GM21390 (cell line): ENCODE results near the gene UQCRC2.
"Not testable (repeated sequence)": the region's sequence is repeated elsewhere in the genome, so short reads cannot be mapped to it uniquely, and the experiment has no call there.

Experiments
- ATAC-seq: cut with Tn5 transposase; IDR thresholded peaks from one replicate; pipeline ENCODE4 v1.9.1; 2021; ENCODE audit not compliant: unreplicated experiment

UQCRC2 gene

DNA sequence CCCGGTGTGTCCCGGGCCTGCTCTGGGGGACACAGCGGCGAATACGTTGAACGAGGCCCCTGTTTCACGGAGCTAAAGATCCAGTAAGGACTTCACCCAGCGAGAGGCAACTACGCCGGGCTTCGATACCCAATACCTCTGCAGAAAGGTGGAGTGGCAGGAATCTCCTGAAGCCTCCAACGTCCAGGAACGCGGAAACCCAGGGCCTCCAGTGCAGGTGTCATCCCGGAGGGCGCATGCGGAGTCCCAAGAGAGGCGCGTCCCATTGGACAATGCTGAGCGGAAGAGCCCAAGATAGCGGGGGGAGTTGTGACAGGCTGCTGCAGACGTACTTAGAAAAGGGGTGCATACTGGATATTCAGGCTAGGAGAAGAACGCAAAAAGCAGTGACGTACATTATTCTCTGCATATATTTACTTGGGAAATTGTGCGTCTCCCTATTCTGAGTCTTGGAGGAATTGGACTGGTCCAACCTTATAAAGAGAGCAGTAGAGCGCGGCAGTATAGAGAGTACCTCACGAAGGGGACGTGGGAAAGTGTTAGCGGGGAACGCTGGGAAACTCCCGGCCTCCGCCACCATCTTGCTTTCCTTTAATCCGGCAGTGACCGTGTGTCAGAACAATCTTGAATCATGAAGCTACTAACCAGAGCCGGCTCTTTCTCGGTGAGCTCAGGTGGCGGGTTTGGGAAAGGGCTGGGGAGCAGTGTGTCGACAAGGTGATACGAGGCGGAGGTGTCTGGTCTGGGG, at the start of gene UQCRC2:
UQCRC2 (plus strand) TSS at position 569 of the 748 bp plus-strand sequence; CDS start at position 632, 63 bp downstream.
- peak; percentile 90 for ATAC-seq

DNA sequence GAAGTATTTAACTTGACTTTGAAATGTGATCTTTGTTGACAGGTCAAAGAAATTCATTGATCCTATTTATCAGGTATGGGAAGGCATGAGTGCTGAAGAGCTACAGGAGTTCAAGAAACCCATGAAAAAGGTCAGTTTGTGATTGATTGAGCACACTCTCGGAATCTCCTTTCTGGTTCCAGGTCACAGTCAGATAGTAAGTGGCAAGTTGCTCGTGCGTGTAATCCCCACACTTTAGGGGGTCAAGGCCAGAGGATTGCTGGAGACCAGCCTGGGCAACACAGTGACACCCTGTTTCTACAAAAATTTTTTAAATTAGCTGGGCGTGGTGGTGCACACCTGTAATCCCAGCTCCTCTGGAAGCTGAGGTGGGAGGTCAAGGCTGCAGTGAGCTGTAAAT, 20.5 kb upstream of the UQCRC2 start:
- not testable (repeated sequence) for ATAC-seq

DNA sequence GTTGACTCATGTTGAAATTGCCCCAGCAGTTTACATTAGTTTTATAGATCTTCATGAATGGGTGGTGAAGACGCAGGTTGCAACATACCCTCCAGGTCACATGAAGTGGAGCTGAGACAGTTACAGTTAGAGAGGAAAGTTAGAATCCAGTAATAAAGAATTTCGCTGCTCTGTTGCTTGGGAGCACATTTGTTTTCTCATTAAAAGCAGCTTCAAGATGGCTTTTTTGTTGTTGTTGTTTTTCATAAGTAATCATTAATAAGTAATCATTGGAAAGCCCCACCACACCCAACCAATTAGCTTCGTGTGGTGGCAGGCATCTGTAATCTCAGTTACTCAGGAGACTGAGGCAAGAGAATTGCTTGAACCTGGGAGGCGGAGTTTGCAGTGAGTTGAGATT, 19.8 kb upstream of the UQCRC2 start:
- not testable (repeated sequence) for ATAC-seq

DNA sequence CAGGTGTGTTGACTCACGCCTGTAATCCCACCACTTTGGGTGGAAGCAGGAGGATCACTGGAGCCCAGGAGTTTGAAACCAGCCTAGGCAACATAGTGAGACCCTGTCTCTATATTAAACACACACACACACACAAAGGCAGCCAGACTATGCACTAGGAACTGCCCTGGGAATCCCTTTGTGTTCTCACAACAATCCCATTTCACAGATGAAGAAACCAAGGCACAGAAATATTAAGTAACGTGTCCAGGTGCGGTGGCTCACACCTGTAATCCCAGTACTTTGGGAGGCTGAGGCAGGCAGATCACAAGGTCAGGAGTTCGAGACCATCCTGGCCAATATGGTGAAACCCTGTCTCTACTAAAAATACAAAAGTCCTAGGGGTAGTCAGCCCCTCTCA, 19.4 kb upstream of the UQCRC2 start:
- ATAC-seq = not testable (repeated sequence)

DNA sequence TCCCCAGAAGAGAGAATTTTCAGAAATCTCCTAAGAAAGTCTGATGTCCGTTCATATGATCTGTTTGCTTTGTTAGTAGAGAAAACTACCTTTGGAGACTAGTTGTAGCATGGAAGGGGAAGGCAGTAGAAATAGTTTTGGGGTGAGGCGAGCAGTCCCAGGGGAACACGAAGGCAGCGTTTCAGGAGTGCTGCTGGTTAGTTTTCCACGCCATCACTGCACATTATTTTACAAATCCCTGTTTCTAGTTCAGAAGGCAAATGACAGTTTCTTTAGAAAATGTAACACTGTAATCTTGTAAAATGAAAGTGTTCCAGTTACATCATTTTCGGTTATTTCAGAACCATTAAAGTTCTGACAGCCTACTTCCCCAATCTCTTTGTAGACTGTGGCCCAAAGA, 16.9 kb upstream of the UQCRC2 start:
- ATAC-seq = not testable (repeated sequence)

DNA sequence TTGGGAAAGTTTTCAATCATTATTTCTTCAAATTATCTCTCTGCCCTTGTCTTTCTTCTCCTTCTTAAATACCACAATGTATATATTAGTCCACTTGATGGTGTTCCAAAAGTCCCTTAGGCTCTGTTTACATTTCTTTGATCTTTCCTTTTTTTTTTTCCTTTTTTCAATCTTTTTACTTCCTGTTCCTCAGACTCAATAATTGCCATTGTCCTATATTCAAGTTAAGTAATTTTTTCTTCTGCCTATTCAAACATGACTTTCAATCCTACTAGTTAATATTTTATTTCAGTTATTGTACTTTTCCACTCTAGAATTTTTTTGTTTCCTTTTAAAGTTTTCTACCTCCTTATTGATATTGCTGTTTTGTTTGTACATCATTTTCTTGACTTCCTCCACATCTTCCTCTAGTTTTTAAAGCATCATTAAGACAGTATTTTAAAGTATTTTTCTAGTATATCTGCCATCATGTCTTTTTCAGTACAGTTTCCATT, 15.8 kb upstream of the UQCRC2 start:
- no peak for ATAC-seq

DNA sequence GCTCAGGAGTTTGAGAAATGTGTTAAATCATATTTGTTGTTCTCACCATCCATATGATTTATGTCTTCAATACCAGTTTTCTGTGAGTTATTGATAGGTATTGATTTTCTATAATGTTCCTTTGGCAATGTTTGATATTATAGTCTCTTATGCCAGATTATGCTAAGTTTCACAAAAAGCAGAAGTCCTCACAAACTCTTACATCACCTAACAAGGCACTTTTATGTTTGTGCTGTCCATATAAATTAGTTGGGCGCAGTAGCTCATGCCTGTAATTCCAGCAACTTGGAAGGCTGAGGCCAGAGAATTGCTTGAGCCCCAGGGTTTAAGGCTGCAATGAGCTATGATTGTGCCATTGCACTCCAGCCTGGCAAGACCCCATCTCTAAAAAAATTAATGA, 12.6 kb upstream of the UQCRC2 start:
- ATAC-seq = no peak

DNA sequence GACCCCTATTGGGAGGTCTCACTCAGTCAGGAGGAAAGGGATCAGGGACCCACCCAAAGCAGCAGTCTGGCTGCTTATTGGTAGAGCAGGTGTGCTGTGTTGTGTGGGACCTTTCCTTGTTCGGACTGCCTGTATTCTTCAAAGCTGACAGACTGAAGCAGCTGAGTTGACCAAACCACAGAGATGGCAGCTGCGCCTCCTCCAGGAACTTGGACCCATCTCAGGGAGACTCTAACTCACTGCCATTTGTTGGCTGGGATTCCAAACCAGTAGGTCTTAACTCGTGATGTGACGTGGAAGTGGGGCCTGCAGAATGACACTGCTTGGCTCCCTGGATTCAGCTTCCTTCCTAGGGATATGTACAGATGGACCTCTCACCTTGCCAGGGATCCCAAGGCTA, 9.6 kb upstream of the UQCRC2 start:
- no peak for ATAC-seq

DNA sequence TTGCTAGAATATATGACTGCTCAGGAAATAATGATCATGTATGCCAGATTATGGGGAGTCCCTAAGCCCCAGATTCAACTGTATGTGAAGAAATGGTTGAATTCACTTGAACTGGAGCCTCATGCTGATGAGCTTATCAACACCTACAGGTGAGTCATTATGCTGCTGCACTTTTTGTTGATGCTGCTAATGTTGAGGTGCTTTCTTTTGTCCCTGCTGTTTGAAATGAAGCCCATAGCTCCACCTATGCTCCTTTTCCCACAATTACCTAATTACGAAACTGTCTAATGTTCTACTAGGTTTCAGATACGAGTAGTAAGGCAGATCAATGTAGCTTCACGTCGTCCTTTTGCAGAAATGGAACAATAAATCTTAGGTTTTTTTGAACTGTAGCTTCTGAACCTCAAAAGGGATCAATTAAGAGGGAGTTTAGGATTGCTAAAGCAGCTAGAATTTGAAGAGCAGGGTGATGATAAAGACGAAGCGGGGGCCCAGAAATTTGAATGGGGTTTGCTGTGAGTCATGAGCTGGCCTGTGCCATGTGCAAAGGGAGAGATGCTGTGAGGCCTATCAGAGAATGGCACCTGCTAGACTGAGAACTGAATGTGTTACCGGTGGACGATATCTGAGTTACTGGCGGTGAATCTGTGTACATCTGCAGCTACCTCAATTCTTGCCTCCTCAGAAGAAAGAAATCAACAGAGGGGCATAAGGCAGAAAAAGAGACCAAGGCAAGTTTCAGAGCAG, 6.1 kb upstream of the UQCRC2 start:
- no peak for ATAC-seq

DNA sequence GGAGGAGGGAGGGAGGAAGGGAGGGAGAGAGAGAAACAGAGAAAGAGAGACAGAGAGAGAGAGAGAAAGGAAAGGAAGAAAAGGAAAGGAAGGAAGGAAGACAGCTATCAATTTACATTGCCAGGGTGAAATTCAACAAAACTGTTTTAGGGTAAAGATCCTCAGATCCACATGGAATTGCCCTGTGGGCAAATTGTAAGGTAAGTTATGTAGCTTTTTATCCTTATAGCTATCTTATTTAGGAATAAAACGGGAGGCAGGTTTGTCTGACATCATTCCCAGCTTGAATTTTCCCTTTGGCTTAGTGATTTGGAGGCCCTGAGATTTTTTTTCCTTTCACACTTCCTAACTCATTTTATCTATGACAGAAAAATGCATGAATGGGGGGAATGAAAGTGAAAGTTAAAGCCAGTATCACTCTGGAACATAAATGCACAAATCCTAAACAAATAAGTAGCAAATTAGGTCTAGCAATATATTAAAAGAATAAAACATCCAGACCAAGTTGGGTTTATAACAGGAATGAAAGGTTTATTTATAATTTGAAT, 3.4 kb upstream of the UQCRC2 start:
- ATAC-seq = no peak

DNA sequence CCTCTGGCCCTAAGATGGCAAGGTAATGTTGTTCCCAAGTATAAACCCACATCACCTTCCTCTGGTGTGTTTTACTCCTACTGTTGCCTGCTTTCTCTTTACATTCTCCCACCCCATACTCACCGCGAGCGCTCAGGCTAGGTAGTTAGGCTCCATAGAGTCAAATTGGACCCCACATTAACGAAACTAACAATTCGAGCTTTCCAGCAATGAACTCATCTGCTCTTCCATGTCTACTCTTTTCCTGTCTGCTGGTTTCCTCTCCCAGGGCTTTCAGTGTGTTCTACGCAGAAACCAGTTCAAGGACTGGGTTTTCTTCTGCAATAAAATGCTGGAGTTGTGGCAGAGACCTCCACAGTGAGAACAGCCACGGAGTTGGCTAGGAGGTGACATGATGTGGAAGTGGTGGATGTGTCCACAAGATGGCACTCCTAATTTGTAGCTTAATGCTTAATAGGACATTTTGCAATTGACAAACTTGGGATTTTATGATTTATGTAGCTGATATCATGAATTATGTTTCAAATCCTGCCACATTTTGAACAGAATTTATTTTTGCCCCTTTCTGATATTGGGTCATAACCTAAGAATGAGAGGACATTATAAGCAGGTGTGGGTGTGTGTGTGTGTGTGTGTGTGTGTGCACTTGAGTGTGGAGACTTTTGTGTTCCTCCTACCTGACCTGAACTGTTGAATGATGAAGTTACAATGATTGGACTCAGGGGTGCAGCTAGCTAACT, 2.2 kb upstream of the UQCRC2 start:
- ATAC-seq = no peak

DNA sequence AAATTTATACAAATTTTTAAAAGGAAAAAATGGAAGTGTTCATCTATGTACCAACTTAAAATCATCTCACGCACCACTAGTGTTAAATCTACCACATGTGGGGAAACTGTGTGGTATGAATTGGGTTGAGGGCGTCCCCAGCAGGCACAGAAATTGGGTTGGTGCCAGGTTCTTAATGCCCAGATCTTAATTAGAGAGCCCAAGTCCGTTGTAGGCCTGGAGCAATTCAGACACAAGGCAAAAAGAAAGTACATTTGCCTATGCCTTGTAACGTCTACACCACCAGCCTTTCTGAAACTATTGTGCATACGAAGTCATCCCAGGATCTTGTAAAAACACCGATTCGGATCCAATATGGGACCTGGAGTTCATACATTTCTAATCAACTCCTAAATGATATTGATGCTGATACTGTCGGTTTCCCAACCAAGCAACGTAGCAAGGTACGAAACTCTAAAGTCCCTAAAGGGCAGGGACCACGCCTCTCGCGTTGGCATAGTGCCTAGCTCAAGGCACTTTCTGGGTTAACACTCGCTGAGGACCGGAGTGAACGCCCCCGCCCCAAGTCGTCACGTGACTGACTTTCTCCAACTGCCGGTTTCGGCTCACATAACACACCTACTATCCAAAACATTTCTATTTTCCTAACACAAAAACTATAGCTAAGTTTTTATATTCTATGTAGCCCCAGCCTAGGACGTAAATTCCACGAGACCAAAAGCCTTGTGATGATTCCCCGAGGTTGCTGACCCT, 945 bp upstream of the UQCRC2 start:
- peak; percentile 28 for ATAC-seq

DNA sequence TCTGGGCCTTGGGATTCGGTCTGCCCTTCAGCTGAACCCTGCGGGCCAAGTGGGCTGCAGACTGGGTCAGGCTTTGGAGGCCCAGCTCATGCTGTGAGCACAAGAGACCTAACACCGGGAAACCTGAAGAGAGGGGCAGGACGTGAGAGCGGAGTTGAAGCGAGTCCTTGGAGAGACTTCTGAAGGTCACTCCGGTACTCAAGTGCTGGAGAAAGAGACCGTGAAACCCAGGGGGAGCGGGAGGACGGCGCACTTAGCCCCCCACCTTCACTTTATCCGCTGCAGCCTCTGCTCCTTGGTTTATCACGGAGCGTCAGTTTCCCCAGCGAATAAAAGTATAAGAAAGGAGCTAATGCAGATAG, 361 bp downstream of the UQCRC2 start:
- ATAC-seq = no peak

DNA sequence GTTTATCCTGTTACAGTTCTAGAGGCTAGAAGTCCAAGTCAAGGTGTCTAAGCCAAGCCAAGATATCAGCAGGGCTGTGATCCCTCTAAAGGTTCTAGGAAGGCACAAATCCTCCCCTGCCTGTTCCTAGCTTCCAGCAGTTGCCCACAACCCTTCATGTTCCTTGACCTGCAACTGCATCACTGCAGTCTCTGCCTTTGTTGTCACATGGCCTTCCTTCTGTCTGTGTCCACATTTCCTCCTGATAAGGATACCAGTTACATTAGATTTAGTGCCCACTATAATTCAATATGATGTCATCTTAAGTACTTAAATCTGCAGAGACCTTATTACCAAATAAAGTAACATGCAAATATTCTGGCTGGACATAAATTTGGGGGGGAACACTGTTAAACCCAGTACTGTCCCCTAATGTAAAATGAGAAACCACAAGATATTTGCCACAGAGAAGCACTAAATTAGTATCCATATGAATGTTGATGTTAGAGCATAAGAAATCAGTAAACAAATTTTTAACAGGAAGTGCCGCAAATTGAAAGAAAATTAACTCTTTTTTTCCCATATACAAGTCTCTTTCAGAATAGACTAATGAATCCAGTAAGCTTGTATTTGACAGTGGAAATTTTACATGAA, 4.7 kb downstream of the UQCRC2 start:
- ATAC-seq = no peak

DNA sequence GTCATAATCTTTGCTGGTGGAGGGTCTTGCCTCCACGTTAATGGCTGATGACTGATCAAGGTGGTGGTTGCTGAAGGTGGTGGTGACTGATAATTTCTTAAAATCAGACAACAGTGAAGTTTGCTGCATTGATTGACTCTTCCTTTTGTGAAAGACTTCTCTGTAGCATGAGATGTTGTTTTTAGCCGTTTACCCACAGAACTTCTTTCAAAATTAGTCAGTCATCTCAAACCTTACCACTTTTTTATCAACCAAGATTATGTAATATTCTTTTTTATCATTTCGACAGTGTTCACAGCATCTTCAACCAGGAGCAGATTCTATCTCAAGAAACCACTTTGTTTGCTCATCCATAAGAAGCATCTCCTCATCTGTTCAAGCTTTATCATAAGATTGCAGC, 5.9 kb downstream of the UQCRC2 start:
- no peak for ATAC-seq

DNA sequence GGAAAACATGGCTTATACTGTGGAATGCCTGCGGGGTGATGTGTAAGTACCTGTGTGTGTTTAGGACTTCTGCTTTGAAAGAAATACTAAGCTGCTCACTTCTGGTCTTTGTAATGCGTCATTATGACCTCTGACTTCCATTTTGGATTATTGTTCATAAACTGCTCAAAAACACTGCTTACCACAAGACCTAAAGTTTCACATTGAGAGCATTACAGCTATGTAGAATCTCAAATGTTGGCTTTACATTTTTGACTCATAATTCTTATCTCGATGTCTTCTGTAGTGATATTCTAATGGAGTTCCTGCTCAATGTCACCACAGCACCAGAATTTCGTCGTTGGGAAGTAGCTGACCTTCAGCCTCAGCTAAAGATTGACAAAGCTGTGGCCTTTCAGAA, 9.3 kb downstream of the UQCRC2 start:
- ATAC-seq = no peak

DNA sequence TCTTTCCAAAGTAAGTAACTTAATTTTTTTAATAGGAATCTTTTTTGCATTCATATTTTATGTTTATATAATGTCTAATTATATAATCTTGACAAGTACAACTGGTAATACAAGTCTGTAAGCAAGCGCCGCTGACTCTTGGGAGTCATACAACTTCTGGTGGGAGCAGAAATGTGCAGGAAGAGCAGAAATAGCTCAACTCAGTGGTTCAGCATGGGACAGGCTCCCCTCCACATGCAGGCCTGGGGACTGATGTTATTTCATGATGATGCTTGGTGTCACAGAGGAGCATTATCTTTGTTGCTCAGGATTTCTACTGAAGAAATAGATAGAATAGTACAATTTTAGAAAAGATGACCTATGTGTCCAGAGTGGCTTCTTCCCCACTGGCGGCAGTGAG, 10.7 kb downstream of the UQCRC2 start:
- no peak for ATAC-seq

DNA sequence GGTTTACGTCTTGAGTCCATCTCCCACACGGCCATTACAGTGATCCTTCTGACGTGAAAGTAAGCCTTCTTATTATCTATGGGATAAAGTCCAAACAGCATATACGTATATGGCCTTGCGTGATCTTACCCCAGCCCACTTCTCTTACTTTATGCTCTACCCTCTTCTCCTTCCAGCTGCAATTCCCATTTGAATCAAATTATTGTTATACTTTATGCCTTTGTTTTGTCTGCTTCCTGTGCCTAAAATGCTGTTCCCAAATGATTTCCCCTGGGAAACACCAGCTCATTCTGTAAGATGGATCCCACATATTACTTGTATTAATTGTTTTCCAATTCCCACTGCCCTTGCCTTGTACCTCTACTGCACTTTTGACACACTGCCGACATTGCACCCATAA, 11.2 kb downstream of the UQCRC2 start:
- ATAC-seq = no peak

DNA sequence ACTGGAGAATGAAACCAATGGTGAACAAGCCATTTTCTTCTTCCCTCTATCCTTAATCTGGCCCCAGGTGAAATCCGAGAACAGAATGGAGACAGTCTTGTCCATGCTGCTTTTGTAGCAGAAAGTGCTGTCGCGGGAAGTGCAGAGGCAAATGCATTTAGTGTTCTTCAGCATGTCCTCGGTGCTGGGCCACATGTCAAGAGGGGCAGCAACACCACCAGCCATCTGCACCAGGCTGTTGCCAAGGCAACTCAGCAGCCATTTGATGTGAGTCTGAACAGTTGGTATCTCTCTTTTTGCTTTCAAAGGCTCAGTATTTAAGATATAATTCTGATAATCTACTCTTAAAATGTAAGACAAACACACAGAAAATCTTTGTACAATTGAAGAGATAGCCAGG, 18.7 kb downstream of the UQCRC2 start:
- ATAC-seq = no peak

DNA sequence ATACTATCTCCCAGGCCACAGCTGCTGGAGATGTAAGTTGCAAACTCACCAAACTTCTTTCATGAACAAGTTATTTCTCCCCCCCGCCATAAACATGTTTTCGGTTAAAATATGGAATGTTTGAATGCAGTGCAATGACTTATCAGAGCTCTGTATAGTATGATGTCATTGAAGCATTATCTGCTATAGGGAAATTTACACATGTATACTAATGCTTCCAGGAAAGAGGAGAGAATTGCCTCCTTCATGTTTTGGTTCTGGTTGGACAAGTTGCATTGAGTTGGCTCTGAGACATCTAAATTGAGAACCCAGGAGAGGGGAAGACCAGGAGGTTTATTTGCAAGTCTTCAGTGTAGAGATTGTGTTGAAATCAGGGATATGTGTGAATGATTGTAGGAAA, 20.8 kb downstream of the UQCRC2 start:
- ATAC-seq = no peak
